ENCODE data around the gene CLEC6A.
"Not testable (repeated sequence)": the region's sequence is repeated elsewhere in the genome, so short reads cannot be mapped to it uniquely, and the experiment has no call there.

The CLEC6A gene

GRCh38 chr12:8455727-8456360 is at the start of gene CLEC6A:
TSS of gene CLEC6A (plus strand) at chr12:8455962. CDS start at chr12:8456112, 150 bp downstream.
- no peak for DNase-seq

DNA sequence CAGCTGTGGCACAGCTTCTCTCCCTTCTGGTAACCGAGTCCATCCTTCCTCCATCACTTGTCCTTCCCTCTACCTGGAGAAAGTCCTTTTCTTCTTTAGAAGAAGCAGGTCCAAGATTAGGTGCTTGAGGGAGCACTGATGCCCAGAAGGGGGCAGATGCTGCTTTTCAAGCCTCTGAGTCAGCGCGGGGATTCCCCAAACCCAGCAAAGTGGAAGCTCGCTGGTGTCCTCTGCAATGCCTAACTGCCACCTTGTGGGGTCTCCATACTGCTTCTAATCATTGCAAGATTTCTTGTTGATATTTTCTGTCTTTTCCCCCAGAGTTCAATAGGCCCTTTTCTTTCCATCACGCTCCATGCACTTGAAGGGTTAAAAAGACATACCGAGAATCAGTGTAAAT is 36.2 kb upstream of the CLEC6A start:
- not testable (repeated sequence) for DNase-seq

GRCh38 chr12:8420506-8420905 is 35.3 kb upstream of the CLEC6A start:
- no peak for DNase-seq

GRCh38 chr12:8444536-8445278 is 11.1 kb upstream of the CLEC6A start:
- not testable (repeated sequence) for DNase-seq

GRCh38 chr12:8445731-8446130 is 10.0 kb upstream of the CLEC6A start:
- no peak for DNase-seq

DNA sequence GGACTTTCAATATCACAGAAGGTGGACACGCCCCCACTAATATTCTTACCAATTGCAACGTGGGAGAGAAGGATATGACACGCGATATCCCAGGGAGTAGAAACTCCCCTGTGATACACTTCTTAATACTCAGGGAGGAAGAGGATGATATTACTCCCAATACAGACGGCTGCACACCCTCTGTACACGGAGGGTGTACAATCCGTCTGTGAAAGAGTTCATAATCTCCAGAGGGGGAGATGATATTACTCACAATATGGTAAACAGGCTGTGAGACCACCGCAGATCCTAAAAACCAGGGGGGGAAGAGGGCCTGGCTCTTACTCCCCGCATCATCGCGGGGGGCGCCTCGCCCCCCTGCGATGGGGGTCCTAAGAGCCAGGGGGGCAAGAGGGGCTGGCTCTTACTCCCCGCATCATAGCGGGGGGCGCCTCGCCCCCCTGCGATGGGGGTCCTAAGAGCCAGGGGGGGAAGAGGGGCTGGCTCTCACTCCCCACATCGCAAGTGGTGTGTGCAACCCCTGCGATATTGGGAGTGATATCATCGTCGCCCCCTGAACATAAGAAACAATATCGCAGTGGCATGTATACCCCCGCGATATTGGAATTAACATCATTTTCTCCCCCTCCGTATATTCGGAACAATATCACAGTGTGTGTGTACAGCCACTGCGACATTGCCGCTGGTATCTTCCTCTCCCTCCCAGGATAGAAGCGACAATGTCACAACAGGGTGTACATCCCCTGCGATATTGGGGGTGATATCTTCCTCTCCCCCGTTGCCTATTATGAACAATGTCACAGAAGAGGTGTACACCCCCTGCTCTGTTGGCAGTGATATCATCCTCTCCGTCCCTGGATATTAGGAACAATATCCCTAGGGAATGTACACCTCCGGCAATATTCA is 8.9 kb upstream of the CLEC6A start:
- DNase-seq = no peak

GRCh38 chr12:8449355-8449859 is 6.4 kb upstream of the CLEC6A start:
- DNase-seq = no peak

DNA sequence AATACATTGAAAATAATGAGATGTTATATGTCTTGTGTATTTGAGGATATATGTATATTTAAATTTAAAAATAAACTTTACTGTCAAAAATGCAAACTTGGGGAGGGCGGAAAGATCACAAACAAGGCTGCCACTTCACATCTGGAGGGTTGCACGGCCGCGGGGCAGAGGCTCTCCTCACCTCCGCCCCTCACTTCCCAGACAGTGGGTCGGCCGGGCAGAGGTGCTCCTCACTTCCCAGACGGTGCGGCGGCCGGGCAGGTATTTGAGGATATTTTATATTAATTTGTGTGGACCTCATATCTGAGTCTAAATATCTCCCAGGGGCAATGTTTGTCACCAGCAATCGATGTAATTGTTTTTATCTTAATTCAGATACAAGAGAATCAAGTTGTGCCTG is 3.7 kb upstream of the CLEC6A start:
- DNase-seq = no peak

DNA sequence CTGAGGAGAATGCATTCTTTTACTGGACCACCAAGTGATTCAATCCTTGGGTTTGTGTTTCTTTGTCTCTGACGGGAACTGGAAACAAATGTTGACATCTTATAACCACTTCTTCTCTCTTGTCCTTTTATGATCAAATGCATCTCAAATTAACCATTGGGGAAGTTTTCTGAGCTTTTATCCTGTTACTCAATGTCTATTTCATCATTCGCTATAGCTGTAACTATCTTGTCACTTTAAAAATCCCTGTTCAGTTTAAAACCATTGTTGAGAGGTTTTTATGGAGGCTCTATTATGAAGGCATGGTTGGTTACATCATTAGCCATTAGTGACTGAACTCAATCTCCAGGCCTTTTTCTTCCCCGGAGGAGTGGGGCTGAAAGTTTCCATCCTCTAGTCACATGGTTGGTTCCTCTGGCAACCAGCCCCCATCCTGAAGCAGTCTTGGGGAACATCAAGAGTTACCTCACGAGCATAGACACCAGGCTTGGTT is 2.7 kb upstream of the CLEC6A start:
- DNase-seq = no peak

- no peak for DNase-seq
Observed at GRCh38 chr12:8453796-8454195, 2.0 kb upstream of the CLEC6A start.

DNA sequence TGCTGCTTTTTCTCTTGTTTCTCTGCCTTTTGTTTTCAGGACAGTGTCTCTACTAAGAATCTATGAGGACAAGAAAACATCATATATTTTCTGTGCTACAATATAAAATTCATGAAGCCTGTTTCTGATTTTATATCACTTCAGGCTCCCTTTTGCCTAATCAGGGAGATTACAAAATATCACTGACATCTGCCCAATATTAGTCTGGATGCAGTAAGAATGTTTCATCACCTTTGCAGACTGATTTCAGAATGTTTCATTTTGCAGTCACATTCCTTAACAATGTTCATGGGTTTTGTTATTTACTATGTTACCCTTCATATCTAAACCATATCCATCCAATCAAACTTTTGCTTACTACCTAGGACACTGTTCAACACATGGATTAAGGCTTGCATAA is 491 bp upstream of the CLEC6A start:
- no peak for DNase-seq

DNA sequence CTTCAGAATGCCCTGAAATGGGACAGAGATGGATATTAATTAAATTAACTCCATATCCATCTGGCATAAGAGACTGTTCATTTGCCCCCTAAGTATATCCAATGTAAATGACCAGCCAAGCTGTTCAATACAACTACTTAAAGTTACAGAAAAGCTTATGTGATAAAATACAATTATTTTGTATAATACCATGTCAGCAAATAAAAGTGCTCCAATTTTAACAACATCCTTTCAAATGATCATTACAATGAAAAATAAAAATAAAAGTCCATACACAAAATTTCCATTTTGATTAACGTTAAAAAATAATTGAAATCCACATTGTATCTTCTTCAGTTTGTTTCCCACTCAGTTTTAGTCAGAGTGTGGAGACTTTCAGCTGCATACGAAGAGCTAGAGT is 5.7 kb downstream of the CLEC6A start:
- no peak for DNase-seq

GRCh38 chr12:8465301-8465996 is 9.7 kb downstream of the CLEC6A start:
- no peak for DNase-seq

DNA sequence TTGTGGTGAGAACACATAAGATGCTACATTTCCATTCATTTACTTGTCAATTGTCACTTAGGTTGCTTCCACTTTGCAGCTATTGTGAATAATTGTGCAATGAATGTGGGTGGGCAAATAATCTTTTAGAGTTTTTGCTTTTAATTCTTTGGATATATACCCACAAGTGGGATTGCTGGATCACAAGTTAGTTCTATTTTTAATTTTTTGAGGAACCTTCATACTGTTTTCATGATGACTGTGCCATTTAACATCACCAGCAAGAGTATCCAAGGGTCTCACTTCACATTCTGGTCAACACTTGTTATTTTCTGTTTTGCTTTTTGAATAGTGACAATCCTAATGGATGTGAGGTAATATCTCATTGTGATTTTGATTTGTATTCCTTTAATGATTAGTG is 10.5 kb downstream of the CLEC6A start:
- DNase-seq = no peak

DNA sequence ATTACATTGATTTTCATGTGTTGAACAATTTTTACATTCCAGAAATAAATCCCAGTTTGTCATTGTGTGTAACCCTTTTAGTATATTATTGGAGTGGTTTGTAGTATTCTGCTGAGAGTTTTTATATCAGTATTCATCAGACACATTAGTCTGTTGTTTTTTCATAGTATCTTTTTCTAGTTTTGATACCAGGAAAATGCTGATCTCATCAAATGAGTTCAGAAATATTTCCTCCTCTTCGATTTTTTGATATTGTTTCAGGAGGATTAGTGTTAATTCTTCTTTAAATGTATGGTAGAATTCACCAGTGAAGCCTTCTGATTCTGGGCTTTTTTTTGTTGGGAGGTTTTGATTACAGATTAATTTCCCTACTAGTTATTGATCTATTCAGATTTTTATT is 15.3 kb downstream of the CLEC6A start:
- no peak for DNase-seq

GRCh38 chr12:8475508-8476203 is 19.9 kb downstream of the CLEC6A start:
- DNase-seq = no peak

- DNase-seq = no peak
Observed at GRCh38 chr12:8482571-8483061, 26.9 kb downstream of the CLEC6A start.

- no peak for DNase-seq
Observed at GRCh38 chr12:8483079-8483478, 27.3 kb downstream of the CLEC6A start.

DNA sequence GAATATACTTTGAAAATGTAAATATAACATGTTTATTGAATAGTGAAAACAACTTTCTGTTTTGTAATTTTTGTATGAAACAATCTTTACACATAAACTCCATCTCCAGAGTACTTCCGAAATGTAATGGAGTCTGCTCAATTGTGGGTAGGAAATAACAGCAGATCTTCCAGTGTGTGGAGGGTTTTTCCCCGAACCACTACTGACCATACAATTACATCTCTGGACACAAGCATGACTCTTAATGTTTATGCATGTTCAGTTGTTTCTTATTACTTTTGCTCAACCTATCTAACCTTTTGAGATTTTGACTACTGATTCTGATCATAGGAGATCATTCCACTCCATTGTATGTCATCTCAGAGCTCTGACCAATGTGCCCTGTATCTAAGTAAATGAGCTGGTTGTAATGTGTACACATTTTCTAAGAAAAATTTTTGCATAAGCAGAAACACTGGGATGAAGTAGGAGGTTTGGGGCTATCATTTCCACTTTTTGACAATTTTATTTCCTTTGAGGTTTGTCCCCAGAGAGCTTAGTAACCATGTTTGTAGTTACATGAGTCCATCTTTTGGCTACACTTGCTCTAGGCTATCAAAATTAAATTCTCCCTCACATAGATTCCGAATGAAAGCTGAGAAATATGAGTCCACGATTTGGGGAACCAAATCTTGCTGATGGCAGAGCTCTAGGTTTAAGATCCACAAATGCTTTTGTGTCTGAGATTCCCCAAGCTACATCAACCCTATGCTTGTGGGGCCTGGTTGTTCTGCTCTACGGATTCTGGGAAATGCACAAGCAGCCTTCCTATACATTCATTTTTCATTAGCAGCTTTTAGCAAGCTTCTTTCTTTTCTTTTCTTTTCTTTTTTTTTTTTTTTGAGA is 36.1 kb downstream of the CLEC6A start:
- no peak for DNase-seq

- DNase-seq = peak; percentile 30 to 47
Observed at GRCh38 chr12:8493084-8493483, 37.3 kb downstream of the CLEC6A start.

DNA sequence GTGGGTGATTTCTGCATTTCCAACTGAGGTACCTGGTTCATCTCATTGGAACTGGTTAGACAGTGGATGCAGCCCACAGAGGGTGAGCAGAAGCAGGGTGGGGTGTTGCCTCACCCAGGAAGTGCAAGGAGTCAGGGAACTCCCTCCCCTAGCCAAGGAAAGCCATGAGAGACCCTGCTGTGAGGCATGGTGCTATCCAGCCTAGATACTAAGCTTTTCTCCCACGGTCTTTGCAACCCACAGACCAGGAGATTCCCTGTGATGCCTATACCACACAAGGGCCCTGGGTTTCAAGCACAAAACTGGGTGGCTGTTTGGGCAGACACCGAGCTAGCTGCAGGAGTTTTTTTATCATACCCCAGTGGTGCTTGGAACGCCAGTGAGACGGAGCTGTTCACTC is 39.9 kb downstream of the CLEC6A start:
- not testable (repeated sequence) for DNase-seq
